Gastroesophageal sphincter (tissue), 3 donors: Measurements from ENCODE around the gene ARMC9.

Source experiments
- CTCF ChIP-seq, 4 experiments: fragments of 200-600 bp in 2 of 4; fragments of 450-650 bp in 2 of 4; sonication (generic) in 1 of 4; IDR thresholded peaks; one replicate each; pipeline ENCODE4 v1.5.1; 2017 to 2019; ENCODE audit warnings: antibody characterized with exemption in 4 of 4, mild to moderate bottlenecking in 2 of 4, moderate library complexity in 2 of 4
- POLR2AphosphoS5 ChIP-seq: sonication (generic); formaldehyde crosslinking; IDR thresholded peaks from one replicate; pipeline ENCODE4 v1.6.1; 2017; ENCODE audit warnings: antibody characterized with exemption

GRCh38 chr2:231222318-231223000, 24.0 kb downstream of the ARMC9 start:
- no peak for TF ChIP-seq CTCF (IDR thresholded peaks at IDR 0.05)
- peak; percentile 90 for TF ChIP-seq POLR2AphosphoS5
